HCT116 (cell line): ENCODE measurements around the gene TMED7.

Experiments
- CTCF ChIP-seq, 3 experiments: fragments of 200-600 bp in 1 of 3; sonication (generic) in 1 of 3; IDR thresholded peaks in 2 of 3; conservative IDR thresholded peaks in 1 of 3; 2 replicates each; pipeline ENCODE4 v1.5.1; 2012 to 2017; ENCODE audit warnings: low read depth in 2 of 3, low read length in 2 of 3, antibody characterized with exemption in 1 of 3, borderline replicate concordance in 1 of 3, control low read depth in 1 of 3, mild to moderate bottlenecking in 1 of 3, mixed read lengths in 1 of 3, mixed run types in 1 of 3, moderate library complexity in 1 of 3; ENCODE audit not compliant: insufficient read depth in 1 of 3
- EZH2 ChIP-seq: fragments of 200-600 bp; sonication (generic); IDR thresholded peaks from 2 replicates; pipeline ENCODE4 v1.6.1; 2017; ENCODE audit warnings: antibody characterized with exemption, mixed run types
- JUND ChIP-seq: IDR thresholded peaks from 2 replicates; pipeline ENCODE4 v1.6.1; 2012
- POLR2A ChIP-seq: IDR thresholded peaks from 2 replicates; pipeline ENCODE4 v1.7.0; 2011; ENCODE audit warnings: borderline replicate concordance; ENCODE audit not compliant: insufficient read depth, insufficient read length; ENCODE audit errors: extremely low read depth
- REST ChIP-seq: IDR thresholded peaks from 2 replicates; pipeline ENCODE4 v1.6.1; 2012; ENCODE audit warnings: low read depth
- SIN3A ChIP-seq: IDR thresholded peaks from 2 replicates; pipeline ENCODE4 v1.6.1; 2012; ENCODE audit warnings: low read depth
- SRF ChIP-seq: IDR thresholded peaks from 2 replicates; pipeline ENCODE4 v1.6.1; 2012; ENCODE audit warnings: low read depth

GRCh38 chr5:115588640-115589039, 37.2 kb downstream of the TMED7 start:
- TF ChIP-seq CTCF (IDR thresholded peaks at IDR 0.05 in 2 of 3, conservative IDR thresholded peaks at IDR 0.05 in 1 of 3; ENCODE audit: borderline replicate concordance in 1 of 3, insufficient read depth in 1 of 3, low read depth in 2 of 3, low read length in 2 of 3): no peak
- no peak for TF ChIP-seq EZH2
- no peak for TF ChIP-seq REST
- TF ChIP-seq POLR2A: no peak
- no peak for TF ChIP-seq SRF
- no peak for TF ChIP-seq SIN3A
- TF ChIP-seq JUND: no peak
